NCI-H526 treated with DMSO at 0.1 percent for 48 hours (cell line): Measurements from ENCODE around the gene MGLL.
"Not testable (repeated sequence)": the region's sequence is repeated elsewhere in the genome, so short reads cannot be mapped to it uniquely, and the experiment has no call there.

Experiments used
- DNase-seq: peaks from one replicate; lab custom pipeline; 2025; lab: John Stamatoyannopoulos, UW

MGLL gene

DNA sequence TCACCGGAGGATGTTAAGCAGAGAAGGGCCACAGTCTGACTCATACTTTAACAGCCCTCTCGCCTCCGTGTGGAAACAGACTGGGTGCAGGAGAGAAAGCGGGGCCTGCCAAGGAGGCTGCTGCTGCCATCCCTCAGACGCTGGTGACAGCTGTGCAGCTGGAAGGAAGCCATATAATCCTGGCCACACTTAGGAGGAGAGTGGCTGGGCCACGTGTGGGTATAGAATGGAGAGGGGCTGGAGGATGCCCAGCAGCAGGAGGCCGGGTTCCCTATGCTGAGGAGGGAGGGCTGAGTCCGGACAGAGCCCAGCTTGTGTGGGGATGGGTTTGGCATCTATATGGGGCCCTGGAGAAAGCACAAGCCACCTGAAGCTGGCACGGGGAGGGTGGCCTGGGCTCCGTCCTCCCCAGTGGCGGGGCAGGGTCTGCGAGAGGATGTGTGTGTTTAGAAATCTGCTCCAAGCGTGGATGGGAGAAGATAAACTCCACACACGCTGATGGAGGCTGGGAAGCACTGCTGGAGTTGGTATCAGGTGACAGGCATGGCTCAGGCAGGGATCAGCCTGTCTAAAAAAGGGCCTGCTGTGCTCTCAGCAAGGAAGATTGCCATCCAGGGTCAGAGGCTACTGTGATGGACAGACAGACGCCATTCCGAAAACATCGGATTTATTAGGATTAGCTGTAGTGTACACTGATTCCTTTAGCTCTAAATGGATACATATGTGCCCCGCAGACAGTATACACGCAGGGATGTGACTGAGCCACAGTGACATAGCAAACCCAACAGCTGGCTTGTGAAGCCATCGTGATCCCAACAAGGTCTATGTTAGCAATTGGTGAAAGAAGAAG, 133.7 kb downstream of the MGLL start:
- DNase-seq: no peak

- no peak for DNase-seq
Measured at GRCh38 chr3:127688022-127688415, 134.3 kb downstream of the MGLL start.

GRCh38 chr3:127687228-127687737, 135.0 kb downstream of the MGLL start:
- no peak for DNase-seq

DNA sequence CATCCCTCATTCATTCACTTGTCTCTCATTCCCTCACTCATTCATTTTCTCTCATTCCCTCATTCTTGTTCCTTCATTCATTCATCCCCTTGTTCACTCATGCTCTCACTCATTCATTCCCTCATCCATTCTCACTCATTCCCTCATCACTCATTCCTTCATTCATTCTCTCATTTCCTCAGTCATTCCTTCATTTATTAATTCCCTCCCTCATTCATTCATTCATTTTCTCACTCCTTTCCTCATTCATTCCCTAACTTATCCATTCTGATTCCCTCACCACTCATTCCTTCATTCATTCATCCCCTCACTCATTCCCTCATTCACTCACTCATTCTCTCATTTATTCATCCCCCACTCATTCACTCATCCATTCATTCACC, 135.8 kb downstream of the MGLL start:
- DNase-seq: no peak

DNA sequence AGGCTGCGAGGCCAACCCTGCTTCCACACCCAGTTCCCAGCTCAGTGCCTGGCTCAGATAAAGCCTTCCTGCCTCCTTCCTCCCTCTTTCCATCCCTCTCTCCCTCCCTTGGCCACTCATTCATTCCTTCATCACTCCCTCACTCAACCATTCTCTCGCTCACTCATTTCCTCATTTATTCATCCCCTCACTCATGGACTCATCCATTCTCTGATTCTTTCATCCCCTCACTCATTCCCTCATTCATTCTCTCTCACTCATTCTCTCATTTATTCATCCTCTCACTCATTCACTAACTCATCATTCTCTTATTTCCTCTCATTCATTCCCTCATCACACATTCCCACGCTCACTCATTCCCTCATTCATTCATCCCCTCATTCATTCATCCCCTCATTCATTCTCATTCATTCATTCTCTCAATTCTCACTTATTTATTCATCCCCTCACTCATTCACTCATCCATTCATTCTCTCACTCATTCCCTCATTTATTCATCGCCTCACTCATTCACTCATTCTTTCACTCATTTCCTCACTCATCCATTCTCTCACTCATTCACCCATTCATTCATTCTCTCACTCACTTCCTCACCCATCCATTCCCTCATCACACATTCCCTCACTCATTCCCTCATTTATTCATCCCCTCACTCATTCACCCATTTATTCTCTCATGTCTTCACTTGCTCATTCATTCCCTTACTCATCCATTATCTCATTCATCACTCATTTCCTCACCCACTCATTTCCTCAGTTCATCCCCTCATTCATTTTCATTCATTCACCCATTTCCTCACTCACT, 136.4 kb downstream of the MGLL start:
- DNase-seq: no peak

DNA sequence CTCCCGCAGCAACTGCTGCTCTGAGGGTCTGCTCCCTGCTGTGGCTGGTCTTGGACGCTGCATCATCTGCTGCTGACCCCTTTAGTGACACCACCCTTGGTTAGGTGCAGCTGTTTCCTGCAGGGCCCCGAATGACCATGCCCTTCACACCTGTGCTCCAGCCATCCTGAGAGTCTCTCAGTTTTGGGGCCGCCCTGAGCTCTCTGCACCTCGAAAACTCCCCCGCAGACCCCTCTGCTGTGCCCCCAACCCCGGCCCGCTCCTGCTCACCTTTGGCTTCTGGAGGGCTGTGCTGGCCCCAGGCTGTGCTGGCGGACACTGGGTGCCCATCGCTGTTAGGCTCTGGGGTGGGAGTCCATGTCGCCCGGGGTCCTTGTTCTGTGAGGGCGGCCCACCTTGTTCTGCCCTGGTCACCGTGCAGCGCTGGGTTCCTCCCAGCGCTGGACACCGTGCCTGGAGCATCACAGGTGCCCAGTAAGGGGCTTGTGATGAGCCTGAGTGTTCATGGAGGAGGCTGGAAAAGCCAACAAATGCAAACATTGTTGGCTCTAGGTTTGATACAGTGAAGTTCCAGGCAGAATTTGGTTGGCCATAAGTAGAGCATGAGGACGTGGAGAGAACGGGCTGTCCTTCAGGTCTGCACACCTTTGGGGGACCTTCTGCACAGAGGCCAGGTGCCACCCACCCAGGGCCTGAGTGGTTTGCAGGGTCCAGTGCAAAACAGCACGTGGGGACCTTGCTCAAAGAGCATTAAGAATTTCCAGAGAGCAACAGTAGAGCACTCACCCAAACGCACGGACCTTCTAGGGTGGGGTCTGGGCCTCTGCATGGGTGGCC, 137.2 kb downstream of the MGLL start:
- DNase-seq: no peak

- no peak for DNase-seq
Measured at GRCh38 chr3:127682561-127682960, 139.8 kb downstream of the MGLL start.

GRCh38 chr3:127682175-127682554, 140.2 kb downstream of the MGLL start:
- not testable (repeated sequence) for DNase-seq

GRCh38 chr3:127680798-127681221, 141.5 kb downstream of the MGLL start:
- DNase-seq: no peak

GRCh38 chr3:127680146-127680661, 142.1 kb downstream of the MGLL start:
- no peak for DNase-seq

GRCh38 chr3:127679534-127680145, 142.7 kb downstream of the MGLL start:
- DNase-seq: no peak

DNA sequence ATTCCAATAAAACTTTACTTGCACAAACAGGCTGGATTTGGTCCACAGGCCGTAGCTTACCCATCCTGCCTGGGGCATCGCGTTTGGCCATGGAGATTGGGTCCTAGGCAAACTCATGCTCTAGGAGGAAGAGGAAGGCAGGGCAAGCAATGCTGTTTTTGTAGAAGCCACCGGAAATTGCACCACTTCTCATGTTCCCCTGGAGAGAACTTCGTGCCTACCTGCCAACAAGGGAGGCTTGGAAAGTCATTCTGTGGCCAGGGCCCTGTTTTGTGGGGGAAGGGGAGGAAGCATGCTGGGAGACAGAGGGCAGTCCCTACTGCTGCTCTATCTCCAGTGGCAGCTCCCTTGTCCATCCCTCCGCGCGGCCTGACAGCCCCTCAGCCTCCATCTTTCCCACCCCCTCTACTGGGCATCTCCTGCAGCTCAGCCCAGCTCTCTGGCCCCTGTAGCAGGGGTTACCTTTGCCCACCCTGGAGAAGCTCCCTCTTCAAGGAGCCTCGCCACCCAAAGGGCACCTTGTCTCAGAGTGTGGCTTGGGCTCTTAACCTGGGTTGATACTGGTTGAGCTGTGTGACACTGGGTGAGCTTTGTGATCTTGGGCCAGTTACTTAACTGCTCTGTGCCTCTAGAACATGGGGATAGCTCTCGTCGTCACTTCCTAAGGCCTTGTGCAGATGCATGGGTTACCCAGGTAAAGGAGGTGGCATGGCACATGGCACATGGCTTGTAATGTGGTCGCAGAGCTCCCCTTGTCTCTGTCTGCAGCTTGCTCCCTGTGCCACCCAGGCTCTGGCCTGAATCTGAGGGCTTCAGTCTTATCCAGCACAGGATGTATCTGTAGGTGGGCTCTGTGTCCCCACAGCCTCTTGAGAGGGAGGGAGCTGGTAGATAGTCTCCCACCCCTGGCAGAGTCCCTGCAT, 143.4 kb downstream of the MGLL start:
- DNase-seq: no peak

DNA sequence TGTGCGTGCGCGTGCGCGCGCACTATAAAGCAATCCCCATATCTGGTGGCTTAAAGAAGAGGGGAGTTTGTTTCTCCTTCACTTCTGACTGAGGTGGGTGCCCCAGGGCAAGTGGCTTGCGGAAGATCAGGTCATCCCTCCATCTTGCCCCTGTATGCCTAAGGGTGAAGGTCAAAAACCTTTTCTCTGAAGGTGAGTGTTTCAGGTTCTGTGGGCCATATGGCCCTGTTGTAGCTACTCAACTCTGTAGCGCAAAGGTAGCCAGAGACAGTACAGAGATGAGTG, 144.1 kb downstream of the MGLL start:
- DNase-seq: no peak

DNA sequence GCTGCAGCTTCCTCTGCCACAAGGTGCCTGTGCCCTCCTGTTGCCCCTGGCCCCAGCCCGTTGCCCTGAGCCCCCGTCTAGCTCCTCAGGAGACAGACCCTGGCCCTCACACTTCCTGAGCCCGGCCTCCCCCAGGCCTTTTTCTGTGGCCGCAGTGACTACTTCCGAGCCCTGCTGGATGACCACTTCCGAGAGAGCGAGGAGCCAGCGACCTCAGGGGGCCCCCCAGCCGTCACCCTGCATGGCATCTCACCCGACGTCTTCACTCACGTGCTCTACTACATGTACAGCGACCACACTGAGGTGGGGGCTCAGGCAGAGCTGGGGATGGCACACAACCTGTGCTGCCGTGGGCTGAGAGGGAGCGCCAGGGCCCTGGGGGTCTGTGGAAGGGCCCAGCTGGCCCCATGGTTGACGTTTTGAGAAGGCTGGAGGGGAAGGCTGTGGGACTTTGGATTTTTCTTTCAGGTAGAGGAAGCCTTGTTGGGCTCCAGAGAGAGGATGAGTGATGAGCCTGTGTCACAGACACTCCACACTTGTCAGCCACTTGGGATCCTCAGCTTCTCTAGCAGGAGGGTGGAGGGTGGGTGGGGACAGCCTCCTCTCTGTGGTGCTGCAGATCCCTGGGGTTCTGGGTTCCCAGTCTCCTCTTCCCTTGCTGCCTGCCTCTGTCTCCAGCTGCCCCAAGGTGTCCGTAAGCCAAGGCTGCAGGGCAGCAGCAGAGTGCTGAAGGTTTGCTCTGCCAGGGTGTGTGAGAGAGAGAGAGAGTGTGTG, 144.6 kb downstream of the MGLL start:
- no peak for DNase-seq

- DNase-seq: no peak
Measured at GRCh38 chr3:127676921-127677351, 145.4 kb downstream of the MGLL start.

DNA sequence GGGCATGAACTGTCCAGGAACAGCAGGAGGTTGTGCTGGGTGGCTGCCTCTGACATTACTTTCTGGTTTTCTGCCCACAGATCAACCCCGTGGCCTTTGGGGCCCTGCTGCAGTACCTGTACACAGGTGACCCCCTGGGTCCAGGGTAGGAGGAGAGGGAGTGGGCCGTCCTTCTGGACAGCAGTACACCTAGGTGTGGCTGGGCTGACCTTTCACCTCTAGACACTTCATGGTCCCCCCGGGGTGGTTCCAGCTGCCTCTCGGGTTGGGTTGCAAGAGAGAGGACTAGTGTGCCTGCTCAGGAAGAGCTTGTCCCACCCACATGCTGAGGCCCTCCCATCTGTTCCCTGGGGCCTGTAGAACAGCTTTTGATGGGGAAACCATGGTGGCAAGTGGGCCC, 145.9 kb downstream of the MGLL start:
- DNase-seq: no peak

DNA sequence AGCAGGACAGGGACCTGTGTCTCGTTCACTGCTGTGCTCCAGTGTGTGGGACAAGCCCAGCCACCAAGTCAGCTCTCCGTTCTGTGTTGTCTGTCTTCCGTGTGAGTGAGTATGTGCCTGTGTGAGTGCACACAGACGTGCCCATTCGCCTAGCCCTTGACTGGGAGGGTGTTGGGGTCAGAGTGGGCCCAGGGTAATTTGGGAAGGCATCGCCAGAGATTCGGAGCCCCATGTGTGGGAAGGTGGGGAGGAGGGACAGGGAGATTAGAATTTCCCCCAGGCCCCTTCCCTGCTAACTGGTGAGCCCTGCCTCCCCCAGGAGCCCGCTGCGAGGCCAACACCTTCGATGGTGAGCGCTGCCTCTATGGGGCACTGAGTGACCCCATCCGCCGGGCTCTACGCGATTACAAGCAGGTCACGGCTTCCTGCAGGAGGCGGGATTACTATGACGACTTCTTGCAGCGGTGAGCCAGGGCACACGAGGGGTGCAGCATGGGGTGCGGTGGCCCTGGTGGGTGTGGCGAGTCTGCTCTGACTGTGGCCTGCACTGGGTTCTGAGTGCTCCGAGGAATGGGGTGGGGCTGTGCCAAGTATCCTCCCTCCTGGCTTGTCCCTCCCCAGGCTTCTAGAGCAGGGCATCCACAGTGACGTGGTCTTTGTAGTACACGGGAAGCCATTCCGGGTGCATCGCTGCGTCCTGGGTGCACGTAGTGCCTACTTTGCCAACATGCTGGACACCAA, 146.5 kb downstream of the MGLL start:
- DNase-seq: no peak

DNA sequence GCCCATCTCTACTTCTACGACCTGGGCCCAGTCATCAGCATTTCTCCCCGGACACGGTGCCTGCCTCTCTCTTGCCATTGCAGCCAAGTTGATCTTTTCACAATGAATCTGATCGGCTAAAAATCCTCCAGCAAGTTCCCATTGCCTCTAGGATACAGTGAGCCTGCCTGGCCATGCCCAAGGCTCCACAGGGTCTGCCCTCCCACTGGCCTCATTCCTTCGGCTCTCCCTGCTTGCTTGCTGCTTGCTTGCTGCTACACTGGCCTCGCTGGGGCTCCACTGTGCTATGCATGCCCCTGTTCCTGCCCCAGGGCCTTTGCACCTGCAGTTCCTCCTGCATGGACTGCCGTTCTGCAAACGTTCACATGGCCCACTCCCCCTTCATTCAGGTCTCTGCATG, 147.5 kb downstream of the MGLL start:
- DNase-seq: no peak

GRCh38 chr3:127674101-127674721, 148.1 kb downstream of the MGLL start:
- no peak for DNase-seq
